GM12801 (cell line): Measurements from ENCODE around the gene NWD2.

Experiments
- CTCF ChIP-seq: IDR thresholded peaks from one replicate; pipeline ENCODE4 v1.5.1; 2011; ENCODE audit warnings: control low read depth; ENCODE audit not compliant: insufficient read length; ENCODE audit errors: extremely low read depth

NWD2 gene

GRCh38 chr4:37385424-37385823 lies 140.9 kb downstream of the NWD2 start:
- no peak for TF ChIP-seq CTCF

GRCh38 chr4:37388681-37389365 lies 144.3 kb downstream of the NWD2 start:
- TF ChIP-seq CTCF = no peak

- no peak for TF ChIP-seq CTCF
Observed at GRCh38 chr4:37389366-37389765, 144.8 kb downstream of the NWD2 start.

GRCh38 chr4:37389967-37390580 lies 145.5 kb downstream of the NWD2 start:
- peak; percentile 64 for TF ChIP-seq CTCF

- TF ChIP-seq CTCF = no peak
Observed at GRCh38 chr4:37392521-37393255, 148.1 kb downstream of the NWD2 start.

- no peak for TF ChIP-seq CTCF
Observed at GRCh38 chr4:37393321-37393720, 148.8 kb downstream of the NWD2 start.

GRCh38 chr4:37393889-37394288 lies 149.3 kb downstream of the NWD2 start:
- TF ChIP-seq CTCF = no peak
